NCI-H446 (cell line): ENCODE measurements around the gene ARL15.

Source experiments
- DNase-seq, 2 experiments: peaks; one replicate each; lab custom pipeline; 2025; lab: John Stamatoyannopoulos, UW

ARL15 gene

GRCh38 chr5:54159153-54159892, 151.1 kb downstream of the ARL15 start:
- peak in 1 of 2 experiments; percentile 6 for DNase-seq

- DNase-seq: no peak
These were observed 153.8 kb downstream of the ARL15 start for GRCh38 chr5:54156577-54156976.

GRCh38 chr5:54150841-54151240, 159.5 kb downstream of the ARL15 start:
- no peak for DNase-seq

- DNase-seq: no peak
These were observed 161.5 kb downstream of the ARL15 start for GRCh38 chr5:54148858-54149257.

GRCh38 chr5:54148067-54148845, 162.1 kb downstream of the ARL15 start:
- no peak for DNase-seq

GRCh38 chr5:54146916-54147315, 163.5 kb downstream of the ARL15 start:
- DNase-seq: peak; percentile 23 to 65

GRCh38 chr5:54146390-54146789, 164.0 kb downstream of the ARL15 start:
- DNase-seq: no peak

- peak in 1 of 2 experiments; percentile 13 for DNase-seq
These were observed 170.0 kb downstream of the ARL15 start for GRCh38 chr5:54140247-54140840.

GRCh38 chr5:54136516-54137440, 173.6 kb downstream of the ARL15 start:
- no peak for DNase-seq

- no peak for DNase-seq
These were observed 175.3 kb downstream of the ARL15 start for GRCh38 chr5:54135042-54135441.

- no peak for DNase-seq
These were observed 176.5 kb downstream of the ARL15 start for GRCh38 chr5:54133917-54134316.

GRCh38 chr5:54120473-54120872, 189.9 kb downstream of the ARL15 start:
- no peak for DNase-seq

GRCh38 chr5:54117957-54118356, 192.4 kb downstream of the ARL15 start:
- no peak for DNase-seq

- DNase-seq: peak in 1 of 2 experiments; percentile 22
These were observed 194.5 kb downstream of the ARL15 start for GRCh38 chr5:54115735-54116403.

GRCh38 chr5:54113060-54113459, 197.3 kb downstream of the ARL15 start:
- no peak for DNase-seq

GRCh38 chr5:54109626-54110330, 200.6 kb downstream of the ARL15 start:
- DNase-seq: no peak

- no peak for DNase-seq
These were observed 202.2 kb downstream of the ARL15 start for GRCh38 chr5:54108136-54108535.

GRCh38 chr5:54103871-54104270, 206.5 kb downstream of the ARL15 start:
- no peak for DNase-seq

GRCh38 chr5:54098267-54098666, 212.1 kb downstream of the ARL15 start:
- no peak for DNase-seq

- DNase-seq: no peak
These were observed 214.4 kb downstream of the ARL15 start for GRCh38 chr5:54095969-54096368.

- DNase-seq: no peak
These were observed 215.7 kb downstream of the ARL15 start for GRCh38 chr5:54094706-54095105.
